SK-N-MC (cell line): ENCODE results near the gene TMEM151A.
A peak's percentile ranks its signal among the peaks of the same experiment; 100 is the strongest.
"Not testable (repeated sequence)": the region's sequence is repeated elsewhere in the genome, so short reads cannot be mapped to it uniquely, and the experiment has no call there.

Experiments
- DNase-seq: peaks from one replicate; pipeline ENCODE4 v3.0.0-alpha.2; 2011; ENCODE audit warnings: low read depth, low spot score
- H3K27ac ChIP-seq: fragments of 200-600 bp; sonication (generic); 2 replicates; pipeline ENCODE4 v1.5.1; 2016; ENCODE audit warnings: mixed run types
- H3K36me3 ChIP-seq: fragments of 200-600 bp; sonication (generic); 2 replicates; pipeline ENCODE4 v1.6.1; 2017; ENCODE audit warnings: antibody characterized with exemption, low read length, mixed read lengths; ENCODE audit not compliant: insufficient read depth
- H3K4me3 ChIP-seq: fragments of 200-600 bp; sonication (generic); 2 replicates; pipeline ENCODE4 v1.5.1; 2016
- H3K9ac ChIP-seq: fragments of 200-600 bp; sonication (generic); 2 replicates; pipeline ENCODE4 v1.8.0; 2017; ENCODE audit warnings: mixed run types, mixed read lengths; ENCODE audit not compliant: insufficient read length
- H3K9me3 ChIP-seq: fragments of 200-600 bp; sonication (generic); 2 replicates; pipeline ENCODE4 v1.6.1; 2017; ENCODE audit warnings: low read depth, mild to moderate bottlenecking, antibody characterized with exemption, low read length, moderate library complexity, mixed read lengths
- EZH2 ChIP-seq: fragments of 200-600 bp; sonication (generic); IDR thresholded peaks from one replicate; pipeline ENCODE4 v1.6.1; 2017; ENCODE audit warnings: antibody characterized with exemption
- FOXP2 ChIP-seq: optimal IDR thresholded peaks from 2 replicates; pipeline ENCODE3; 2011; ENCODE audit warnings: mild to moderate bottlenecking, moderate library complexity; ENCODE audit not compliant: insufficient read depth; ENCODE audit errors: extremely low read length, control extremely low read depth
- POLR2AphosphoS5 ChIP-seq: IDR thresholded peaks from 2 replicates; pipeline ENCODE4 v1.6.1; 2012; ENCODE audit warnings: mild to moderate bottlenecking, low read depth, low read length, borderline replicate concordance

TMEM151A gene

GRCh38 chr11:66268952-66269905 lies 22.5 kb upstream of the TMEM151A start:
- Histone ChIP-seq H3K27ac (peak overlapping the region; percentile 94), H3K36me3 (peaks cover 30% of the 10 kb centered on the region), H3K9me3 (no peaks in the 10 kb centered on the region), H3K9ac (peak overlapping the region; percentile 96), H3K4me3 (peak overlapping the region; percentile 88)
- DNase-seq, result no peak
- TF ChIP-seq EZH2 (no peak), POLR2AphosphoS5 (peak; percentile 17; the same call in 1 of the 2 replicates), FOXP2 (no peak)

GRCh38 chr11:66271816-66272215 lies 19.9 kb upstream of the TMEM151A start:
- H3K9ac ChIP-seq, result no peak overlapping the region

GRCh38 chr11:66272596-66272995 lies 19.1 kb upstream of the TMEM151A start:
- Histone ChIP-seq H3K36me3 (peaks cover 36% of the 10 kb centered on the region), H3K9ac (no peak overlapping the region)
- DNase-seq, result no peak

More at GRCh38 chr11:66271816-66272215, 19.9 kb upstream of the TMEM151A start:
- DNase-seq, result no peak
- Histone ChIP-seq H3K4me3 (no peak overlapping the region), H3K27ac (no peak overlapping the region), H3K9me3 (no peaks in the 10 kb centered on the region), H3K36me3 (peaks cover 36% of the 10 kb centered on the region)
- no peak for TF ChIP-seq POLR2AphosphoS5
- no peak for TF ChIP-seq FOXP2
- TF ChIP-seq EZH2, result no peak

GRCh38 chr11:66274219-66274618 lies 17.5 kb upstream of the TMEM151A start:
- DNase-seq, result no peak
- TF ChIP-seq FOXP2 (no peak), POLR2AphosphoS5 (no peak), EZH2 (no peak)
- Histone ChIP-seq H3K36me3 (peaks cover 36% of the 10 kb centered on the region), H3K9me3 (no peaks in the 10 kb centered on the region), H3K27ac (no peak overlapping the region), H3K9ac (no peak overlapping the region), H3K4me3 (no peak overlapping the region)

More at GRCh38 chr11:66272596-66272995, 19.1 kb upstream of the TMEM151A start:
- Histone ChIP-seq H3K27ac (no peak overlapping the region), H3K4me3 (no peak overlapping the region), H3K9me3 (no peaks in the 10 kb centered on the region)
- TF ChIP-seq POLR2AphosphoS5, result no peak
- no peak for TF ChIP-seq FOXP2
- TF ChIP-seq EZH2, result no peak

GRCh38 chr11:66275396-66275795 lies 16.3 kb upstream of the TMEM151A start:
- Histone ChIP-seq H3K36me3 (peaks cover 36% of the 10 kb centered on the region), H3K4me3 (no peak overlapping the region), H3K9ac (no peak overlapping the region), H3K9me3 (no peaks in the 10 kb centered on the region), H3K27ac (no peak overlapping the region)
- DNase-seq, result no peak
- TF ChIP-seq POLR2AphosphoS5 (no peak), FOXP2 (no peak), EZH2 (no peak)

GRCh38 chr11:66275984-66276612 lies 15.6 kb upstream of the TMEM151A start:
- Histone ChIP-seq H3K9ac (no peak overlapping the region), H3K9me3 (no peaks in the 10 kb centered on the region), H3K27ac (no peak overlapping the region), H3K4me3 (no peak overlapping the region), H3K36me3 (peaks cover 32% of the 10 kb centered on the region)
- TF ChIP-seq FOXP2 (no peak), POLR2AphosphoS5 (no peak), EZH2 (no peak)
- DNase-seq, result no peak

- not testable (repeated sequence) for DNase-seq, H3K27ac ChIP-seq, H3K9me3 ChIP-seq, H3K9ac ChIP-seq, H3K4me3 ChIP-seq
- peaks cover 31% of the 10 kb centered on the region for H3K36me3 ChIP-seq
Measured at GRCh38 chr11:66276619-66277018, 15.1 kb upstream of the TMEM151A start.

GRCh38 chr11:66277064-66277463 lies 14.6 kb upstream of the TMEM151A start:
- not testable (repeated sequence) for H3K4me3 ChIP-seq, H3K9me3 ChIP-seq, DNase-seq, H3K9ac ChIP-seq, H3K27ac ChIP-seq
- peaks cover 27% of the 10 kb centered on the region for H3K36me3 ChIP-seq
